Bronchial smooth muscle cell (primary cell): ENCODE results near the gene ACOT4. TPM values are rescaled to one million over a fixed set of nuclear protein-coding genes. Genes with fewer than 3 reads are reported as not detected.

Source experiments
- total RNA-seq: library from RNA; depleted of rRNA; stranded (reverse); fragments of >200 nt; gene quantifications from 2 replicates; pipeline ENCODE4 v1.2.1, GENCODE V29; 2014

Gene ACOT4
- 0.26 and 0.32 TPM in 2 replicates for total RNA-seq

GRCh38 chr14:73591690-73592449, at the start of gene ACOT4:
Gene ACOT4, plus strand, starts transcription at chr14:73591873. Its CDS starts 87 bp downstream, at chr14:73591960.

GRCh38 chr14:73569185-73569958, 22.3 kb upstream of the ACOT4 start, which contains the start of gene ACOT2:
Gene ACOT2, plus strand, starts transcription at chr14:73569213. Its CDS starts 28 bp downstream, at chr14:73569241.

GRCh38 chr14:73612339-73613045, 20.8 kb downstream of the ACOT4 start, which contains the start of gene ACOT6:
Gene ACOT6, plus strand, starts transcription at chr14:73612517. Its CDS starts 55 bp downstream, at chr14:73612572.

GRCh38 chr14:73644531-73645247, 53.0 kb downstream of the ACOT4 start, which contains the start of gene DNAL1:
Gene DNAL1, plus strand, starts transcription at chr14:73644986. Its CDS starts 54 bp downstream, at chr14:73645040.

Other genes with a start within 250 kb of the ACOT4 start
- gene NUMB, start 133.3 kb upstream of the ACOT4 start, total RNA-seq = 18.0 and 20.1 TPM in 2 replicates
- 9.5 and 10.8 TPM in 2 replicates for gene RIOX1, start 100.9 kb upstream of the ACOT4 start, total RNA-seq
- 2.7 and 6.0 TPM in 2 replicates for gene ACOT1, start 54.7 kb upstream of the ACOT4 start, total RNA-seq
- gene HEATR4, start 32.9 kb upstream of the ACOT4 start, total RNA-seq = under 0.01 and 0.09 TPM in 2 replicates
- gene ACOT2, start 22.7 kb upstream of the ACOT4 start, total RNA-seq = 19.3 and 35.3 TPM in 2 replicates
- gene ACOT6, start 20.6 kb downstream of the ACOT4 start, total RNA-seq = not detected in 2 replicates
- 4.8 and 5.4 TPM in 2 replicates for gene DNAL1, start 53.1 kb downstream of the ACOT4 start, total RNA-seq
- gene PNMA1, start 122.5 kb downstream of the ACOT4 start, total RNA-seq = 9.2 and 13.7 TPM in 2 replicates